AG04449 (cell line): ENCODE results near the gene DCAF16.
A peak's percentile ranks its signal among the peaks of the same experiment; 100 is the strongest.

Experiments used
- CTCF ChIA-PET: fragments of 350-600 bp; formaldehyde crosslinking; extraction: SDS; loops from one replicate; lab custom pipeline; 2021; ENCODE audit warnings: antibody characterized with exemption; lab: Yijun Ruan, JAX
- POLR2A ChIA-PET: fragments of 400-600, 350-600 bp; formaldehyde crosslinking; extraction: SDS; loops from one replicate; lab custom pipeline; 2020; ENCODE audit warnings: antibody characterized with exemption, inconsistent platforms; lab: Yijun Ruan, JAX
- DNase-seq: peaks from one replicate; pipeline ENCODE4 v3.0.0-alpha.2; 2010; ENCODE audit warnings: low read depth, low spot score
- H3K4me3 ChIP-seq: 2 replicates; pipeline ENCODE4 v1.5.1; 2011; ENCODE audit warnings: low read depth, mild to moderate bottlenecking, control low read depth, low read length
- TF ChIP-seq, protein P1 (sequence below): IDR thresholded peaks from one replicate; pipeline ENCODE4 v1.5.1; 2011; ENCODE audit warnings: mild to moderate bottlenecking, moderate library complexity, low read length, control low read depth, inconsistent platforms; ENCODE audit not compliant: insufficient read depth; ENCODE audit errors: missing control alignments

DCAF16 gene

GRCh38 chr4:17780501-17781299 lies 29.9 kb downstream of the DCAF16 start:
- TF ChIP-seq, protein P1, sequence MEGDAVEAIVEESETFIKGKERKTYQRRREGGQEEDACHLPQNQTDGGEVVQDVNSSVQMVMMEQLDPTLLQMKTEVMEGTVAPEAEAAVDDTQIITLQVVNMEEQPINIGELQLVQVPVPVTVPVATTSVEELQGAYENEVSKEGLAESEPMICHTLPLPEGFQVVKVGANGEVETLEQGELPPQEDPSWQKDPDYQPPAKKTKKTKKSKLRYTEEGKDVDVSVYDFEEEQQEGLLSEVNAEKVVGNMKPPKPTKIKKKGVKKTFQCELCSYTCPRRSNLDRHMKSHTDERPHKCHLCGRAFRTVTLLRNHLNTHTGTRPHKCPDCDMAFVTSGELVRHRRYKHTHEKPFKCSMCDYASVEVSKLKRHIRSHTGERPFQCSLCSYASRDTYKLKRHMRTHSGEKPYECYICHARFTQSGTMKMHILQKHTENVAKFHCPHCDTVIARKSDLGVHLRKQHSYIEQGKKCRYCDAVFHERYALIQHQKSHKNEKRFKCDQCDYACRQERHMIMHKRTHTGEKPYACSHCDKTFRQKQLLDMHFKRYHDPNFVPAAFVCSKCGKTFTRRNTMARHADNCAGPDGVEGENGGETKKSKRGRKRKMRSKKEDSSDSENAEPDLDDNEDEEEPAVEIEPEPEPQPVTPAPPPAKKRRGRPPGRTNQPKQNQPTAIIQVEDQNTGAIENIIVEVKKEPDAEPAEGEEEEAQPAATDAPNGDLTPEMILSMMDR: no peak
- H3K4me3 ChIP-seq: peak overlapping the region; percentile 57
- DNase-seq: peak; percentile 47
- ChIA-PET CTCF (no interaction called here), POLR2A (no interaction called here)

GRCh38 chr4:17778431-17778830 lies 32.1 kb downstream of the DCAF16 start:
- ChIA-PET POLR2A (no interaction called here), CTCF (no interaction called here)
- DNase-seq: no peak
- TF ChIP-seq, protein P1: no peak
- H3K4me3 ChIP-seq: no peak overlapping the region

GRCh38 chr4:17773135-17773698 lies 37.3 kb downstream of the DCAF16 start:
- CTCF ChIA-PET: no interaction called here
- no peak overlapping the region for H3K4me3 ChIP-seq
- POLR2A ChIA-PET: no interaction called here
- TF ChIP-seq, protein P1: no peak
- DNase-seq: no peak

DNA sequence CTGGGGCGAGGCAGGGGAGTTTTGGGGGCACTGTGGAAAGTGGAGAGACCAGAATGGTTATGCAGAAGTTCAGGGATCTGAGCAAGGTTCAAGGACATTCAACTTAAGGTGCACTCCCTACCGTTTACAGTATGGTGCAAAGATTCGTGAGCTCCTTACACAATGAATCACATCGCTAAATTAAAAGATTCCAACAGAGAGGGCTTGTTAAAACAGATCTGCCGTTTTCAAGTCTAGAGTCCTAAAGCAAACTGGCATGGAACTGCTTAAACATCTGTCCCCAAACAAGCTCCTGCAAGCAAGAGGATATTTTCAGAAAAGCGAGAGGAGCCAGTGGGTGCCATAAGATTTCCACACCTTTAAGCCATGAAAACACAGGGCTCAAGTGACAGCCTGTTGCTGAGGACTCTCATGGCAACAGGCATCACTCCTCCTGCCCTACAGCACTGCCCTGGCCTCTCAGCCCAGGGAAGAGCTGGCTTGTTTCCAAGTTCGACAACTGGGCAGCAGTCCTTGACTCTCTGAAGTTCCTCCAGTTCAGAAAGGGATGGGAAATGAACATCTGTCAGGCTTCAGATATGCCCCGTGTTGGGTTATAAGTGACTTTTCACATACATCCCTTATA lies 39.2 kb downstream of the DCAF16 start:
- no peak for DNase-seq
- ChIA-PET POLR2A (no interaction called here), CTCF (interaction anchor here (1.8 kb wide), 1 partner anchor 35 kb away, joined by 4 read pairs; no protein-coding TSS in a partner anchor)
- no peak overlapping the region for H3K4me3 ChIP-seq
- TF ChIP-seq, protein P1: no peak

DNA sequence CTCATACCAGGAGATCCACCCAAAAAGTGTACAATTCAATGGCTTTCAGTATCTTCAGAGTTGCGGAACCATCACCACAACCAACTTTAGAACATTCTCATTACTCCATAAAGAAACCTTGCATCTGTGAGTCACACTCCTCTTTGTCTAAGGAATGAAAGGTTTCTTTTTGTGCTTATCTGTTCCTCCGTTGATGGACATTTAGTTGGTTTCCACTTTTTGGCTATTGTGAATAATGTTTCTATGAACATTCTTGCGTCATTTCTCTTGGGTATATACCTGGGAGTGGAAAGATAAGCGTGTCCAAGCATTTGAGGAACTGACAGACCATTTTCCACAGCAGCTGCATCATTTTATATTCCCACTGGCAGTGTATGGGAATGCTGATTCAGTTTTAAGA lies 39.7 kb downstream of the DCAF16 start:
- no peak for DNase-seq
- H3K4me3 ChIP-seq: no peak overlapping the region
- POLR2A ChIA-PET: no interaction called here
- TF ChIP-seq, protein P1: no peak
- CTCF ChIA-PET: interaction anchor here (1.8 kb wide), 1 partner anchor 35 kb away, joined by 4 read pairs; no protein-coding TSS in a partner anchor

- TF ChIP-seq, protein P1: no peak
- no peak for DNase-seq
- no peak overlapping the region for H3K4me3 ChIP-seq
- POLR2A ChIA-PET: no interaction called here
- CTCF ChIA-PET: no interaction called here
Measured at GRCh38 chr4:17769406-17770174, 41.0 kb downstream of the DCAF16 start.
